ENCODE data around the gene PRDX5.

DNA sequence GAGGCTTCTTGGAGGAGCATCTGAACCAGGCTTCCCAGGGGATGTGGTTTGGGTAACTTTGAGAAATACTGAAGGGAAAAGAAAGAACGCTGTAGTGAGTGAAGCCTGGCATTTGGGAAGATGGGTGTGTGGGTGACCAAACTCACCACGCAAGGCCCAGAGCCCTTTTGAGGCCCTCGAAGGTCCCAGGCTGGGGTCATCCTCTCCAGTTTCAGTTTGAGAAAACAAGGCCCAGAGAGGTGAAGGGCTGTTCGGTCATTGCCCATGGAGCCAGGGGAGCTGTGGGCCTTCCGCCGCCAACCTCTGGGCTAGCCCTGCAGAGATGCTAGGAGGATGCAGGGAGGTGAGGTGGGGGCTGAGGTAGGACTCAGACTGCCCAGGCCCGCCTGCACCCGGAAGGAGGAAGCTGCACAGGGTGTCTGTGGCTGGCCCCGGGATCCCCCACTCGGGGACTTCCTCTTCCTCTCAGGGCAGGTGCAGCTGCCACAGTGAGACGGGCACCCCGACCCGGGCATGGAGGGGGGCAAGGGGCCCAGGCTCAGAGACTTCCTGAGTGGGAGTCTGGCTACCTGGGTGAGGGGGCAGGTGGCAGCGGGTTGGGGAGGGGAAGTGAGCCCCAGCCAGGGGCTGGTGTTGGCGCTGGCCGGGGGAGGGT lies 22.0 kb downstream of the PRDX5 start, which contains the start of gene CCDC88B:
- TF ChIP-seq POLR2A (IDR thresholded peaks at IDR 0.05; ENCODE audit: low read length) (no peak), GATA1 (IDR thresholded peaks at IDR 0.05; ENCODE audit: low read depth, low read length) (no peak)
